ENCODE results near the gene C5orf52.
"Not testable (repeated sequence)": the region's sequence is repeated elsewhere in the genome, so short reads cannot be mapped to it uniquely, and the experiment has no call there.

C5orf52 gene

DNA sequence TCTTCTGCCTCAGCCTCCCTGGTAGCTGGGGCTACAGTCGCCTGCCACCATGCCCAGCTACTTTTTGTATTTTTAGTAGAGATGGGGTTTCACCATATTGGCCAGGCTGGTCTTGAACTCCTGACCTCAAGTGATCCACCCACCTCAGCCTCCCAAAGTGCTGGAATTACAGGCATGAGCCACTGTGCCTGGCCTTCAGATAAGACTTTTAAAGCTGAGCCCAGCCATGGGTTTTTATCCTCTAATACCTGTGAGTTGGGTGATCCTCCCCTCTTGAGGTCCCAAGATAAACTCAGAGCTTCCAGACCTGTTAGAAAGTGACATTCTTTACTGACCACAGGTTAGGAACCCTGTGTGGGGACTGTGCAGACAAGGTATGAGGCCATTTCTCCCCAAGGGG lies 56.5 kb downstream of the C5orf52 start:
- DNase-seq: not testable (repeated sequence)
